Endothelial cell of umbilical vein (primary cell): Measurements from ENCODE around the gene KRT6C. TPM values are rescaled to one million over a fixed set of nuclear protein-coding genes. Genes with fewer than 3 reads are reported as not detected.

Source experiments
- BruUV-seq: library from RNA; stranded (reverse); fragments of 400-500 nt; replicated peaks from 2 replicates; lab custom pipeline; 2021; lab: Mats Ljungman, UMichigan
- CTCF ChIA-PET: fragments of 300-600, 350-600 bp; sonication (Branson Sonifier 250); formaldehyde crosslinking; loops from one replicate; lab custom pipeline; 2021; ENCODE audit warnings: antibody characterized with exemption, inconsistent platforms; lab: Charles Lee
- POLR2A ChIA-PET: fragments of 300-600, 350-600 bp; sonication (Branson Sonifier 250); formaldehyde crosslinking; loops from one replicate; lab custom pipeline; 2021; ENCODE audit warnings: antibody characterized with exemption, inconsistent platforms; lab: Charles Lee
- DNase-seq: peaks from one replicate; pipeline ENCODE4 v3.0.0-alpha.2; 2011; ENCODE audit warnings: low read depth, low spot score
- FAIRE-seq: peaks from 2 replicates; lab custom pipeline; 2011; peaks lifted over from hg19 to GRCh38; lab: Jason Lieb, UNC
- H2AFZ ChIP-seq: 2 replicates; pipeline ENCODE4 v1.6.0; 2012; ENCODE audit warnings: low read depth, low read length, control low read depth, inconsistent platforms
- H3K27ac ChIP-seq: 2 replicates; pipeline ENCODE4 v1.5.1; 2011; ENCODE audit warnings: low read depth, mild to moderate bottlenecking, control low read depth, low read length, moderate library complexity; ENCODE audit not compliant: insufficient read depth
- H3K27me3 ChIP-seq, 2 experiments: 2 replicates each; pipeline versions ENCODE4 v1.6.0 to v1.6.1; 2011; ENCODE audit warnings: low read length in 2 of 2, mixed read lengths in 1 of 2; ENCODE audit not compliant: control insufficient read depth in 2 of 2, insufficient read depth in 2 of 2
- H3K36me3 ChIP-seq, 2 experiments: 2 replicates in 1 of 2; 3 replicates in 1 of 2; pipeline ENCODE4 v1.5.1; 2011; ENCODE audit warnings: low read length in 2 of 2, mild to moderate bottlenecking in 1 of 2, moderate library complexity in 1 of 2; ENCODE audit not compliant: control insufficient read depth in 2 of 2, insufficient read depth in 2 of 2; ENCODE audit errors: extremely low read depth in 1 of 2
- H3K4me1 ChIP-seq: 3 replicates; pipeline ENCODE4 v1.5.1; 2011; ENCODE audit warnings: mild to moderate bottlenecking, low read length; ENCODE audit not compliant: control insufficient read depth, insufficient read depth; ENCODE audit errors: extremely low read depth
- H3K4me2 ChIP-seq: 2 replicates; pipeline ENCODE4 v1.6.1; 2011; ENCODE audit warnings: low read length, control low read depth, mixed read lengths; ENCODE audit not compliant: insufficient read depth
- H3K4me3 ChIP-seq, 3 experiments: fragments of 200-600 bp in 1 of 3; sonication (generic), shearing (Covaris generic) in 1 of 3; replicated peaks in 1 of 3; 2 replicates each; pipeline ENCODE4 v1.5.1; 2011 to 2016; ENCODE audit warnings: control low read depth in 3 of 3, low read length in 3 of 3, mild to moderate bottlenecking in 2 of 3, inconsistent platforms in 1 of 3, low read depth in 1 of 3, moderate library complexity in 1 of 3; ENCODE audit not compliant: insufficient read depth in 1 of 3
- H3K79me2 ChIP-seq: 2 replicates; pipeline ENCODE4 v1.6.0; 2012; ENCODE audit warnings: low read length, inconsistent platforms; ENCODE audit not compliant: control insufficient read depth, insufficient read depth
- H3K9ac ChIP-seq: replicated peaks from 2 replicates; pipeline ENCODE3; 2011; ENCODE audit warnings: low read length, control low read depth; ENCODE audit not compliant: insufficient read depth; ENCODE audit errors: extremely low read depth
- H3K9me1 ChIP-seq: replicated peaks from 3 replicates; pipeline ENCODE4 v1.6.0; 2011; ENCODE audit warnings: mild to moderate bottlenecking, low read length; ENCODE audit not compliant: control insufficient read depth, insufficient read depth; ENCODE audit errors: extremely low read depth
- H3K9me3 ChIP-seq: replicated peaks from 2 replicates; pipeline ENCODE4 v1.5.1; 2012; ENCODE audit warnings: low read length, inconsistent platforms; ENCODE audit not compliant: control insufficient read depth, insufficient read depth
- H4K20me1 ChIP-seq: replicated peaks from 2 replicates; pipeline ENCODE3; 2011; ENCODE audit warnings: mild to moderate bottlenecking, low read length; ENCODE audit not compliant: control insufficient read depth, insufficient read depth; ENCODE audit errors: extremely low read depth
- EZH2 ChIP-seq: IDR thresholded peaks from 2 replicates; pipeline ENCODE4 v1.6.1; 2012; ENCODE audit warnings: borderline replicate concordance, low read depth, mild to moderate bottlenecking, moderate library complexity, low read length, inconsistent platforms; ENCODE audit not compliant: severe bottlenecking
- FOS ChIP-seq: IDR thresholded peaks from 2 replicates; pipeline ENCODE4 v1.6.1; 2011; ENCODE audit warnings: mild to moderate bottlenecking, low read length, moderate library complexity, borderline replicate concordance; ENCODE audit not compliant: insufficient read depth
- GATA2 ChIP-seq: IDR thresholded peaks from 2 replicates; pipeline ENCODE4 v1.7.0; 2011; ENCODE audit warnings: low read depth, mild to moderate bottlenecking, moderate library complexity, mixed read lengths, low read length; ENCODE audit not compliant: insufficient read length, insufficient read depth
- JUN ChIP-seq: IDR thresholded peaks from 2 replicates; pipeline ENCODE4 v1.6.1; 2011; ENCODE audit warnings: borderline replicate concordance, low read depth; ENCODE audit not compliant: insufficient read length, insufficient read depth
- MYC ChIP-seq: IDR thresholded peaks from one replicate; pipeline ENCODE4 v1.6.1; 2011; ENCODE audit warnings: mild to moderate bottlenecking, low read depth, low read length
- POLR2A ChIP-seq: IDR thresholded peaks from 2 replicates; pipeline ENCODE4 v1.6.1; 2012; ENCODE audit warnings: low read depth, mild to moderate bottlenecking, control low read depth, low read length
- POLR2AphosphoS5 ChIP-seq: IDR thresholded peaks from 2 replicates; pipeline ENCODE4 v1.6.1; 2012; ENCODE audit warnings: low read depth, mild to moderate bottlenecking, control low read depth, low read length, moderate library complexity; ENCODE audit not compliant: insufficient read depth
- dilution Hi-C: fragments of 300-500 bp; cut with MboI; formaldehyde crosslinking; loops from one replicate; pipeline ENCODE4 v1.15.0; 2019; ENCODE audit warnings: low sequenced_read_pairs; ENCODE audit not compliant: extremely low pct_ligation_motif_present
- intact Hi-C: fragments of 100-400 bp; cut with micrococcal nuclease; formaldehyde crosslinking; loops from one replicate; pipeline ENCODE4 v1.10.0; 2022
- polyA plus RNA-seq, 4 experiments: library from polyadenylated mRNA; depleted of rRNA in 3 of 4; stranded (reverse) in 3 of 4; unstranded in 1 of 4; fragments of >200 nt; gene quantifications; 2 replicates each; pipeline versions ENCODE4 v1.2.1 to v1.2.3, GENCODE V29; 2011 to 2012; ENCODE audit warnings: missing spikeins in 1 of 4
- total RNA-seq: library from RNA; stranded (reverse); gene quantifications from 2 replicates; pipeline ENCODE4 v1.2.3, GENCODE V29; 2021
- TF ChIP-seq, protein P1 (sequence below), 2 donors: IDR thresholded peaks; 1 replicate in 1 of 2; 2 replicates in 1 of 2; pipeline ENCODE4 v1.5.1; 2011; ENCODE audit warnings: low read length in 2 of 2, mild to moderate bottlenecking in 2 of 2, moderate library complexity in 2 of 2, control low read depth in 1 of 2, inconsistent platforms in 1 of 2, low read depth in 1 of 2; ENCODE audit not compliant: insufficient read depth in 1 of 2; ENCODE audit errors: extremely low read depth in 1 of 2
- TF ChIP-seq, protein P2 (sequence below): IDR thresholded peaks from 2 replicates; pipeline ENCODE4 v1.6.1; 2011; ENCODE audit not compliant: insufficient read depth, insufficient read length

KRT6C gene
- total and polyA plus RNA-seq, 2 donors (not counting 3 experiments of a cell fraction or from before 2014, with no cell fraction given), result not detected

DNA sequence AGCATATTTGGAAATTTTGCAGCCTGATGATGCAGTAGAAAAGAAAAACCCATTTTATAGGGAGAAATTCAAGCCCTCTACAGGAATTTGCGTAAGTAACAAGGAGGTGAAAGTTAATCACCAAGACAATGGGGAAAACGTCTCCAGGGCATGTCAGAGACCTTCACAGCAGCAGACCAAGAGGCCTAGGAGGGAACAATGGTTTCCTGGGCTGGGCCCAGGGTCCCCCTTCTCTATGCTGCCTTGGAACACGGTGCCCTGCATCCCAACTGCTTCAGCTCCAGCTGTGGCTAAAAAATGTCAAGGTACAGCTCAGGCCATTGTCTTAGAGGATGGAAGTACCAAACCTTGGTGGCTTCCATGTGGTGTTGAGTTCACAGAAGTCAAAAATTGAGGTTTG is 6.5 kb upstream of the KRT6C start:
- CTCF ChIA-PET, result no interaction called here
- DNase-seq (no peak), FAIRE-seq (no peak)
- H2AFZ ChIP-seq, result no peak overlapping the region
- H3K9me3 ChIP-seq, result no peaks in the 10 kb centered on the region
- H3K4me3 ChIP-seq, result no peak overlapping the region
- no peak overlapping the region for H3K27ac ChIP-seq
- no peaks in the 10 kb centered on the region for H3K9me1 ChIP-seq
- TF ChIP-seq JUN, result no peak
- TF ChIP-seq, protein P1, sequence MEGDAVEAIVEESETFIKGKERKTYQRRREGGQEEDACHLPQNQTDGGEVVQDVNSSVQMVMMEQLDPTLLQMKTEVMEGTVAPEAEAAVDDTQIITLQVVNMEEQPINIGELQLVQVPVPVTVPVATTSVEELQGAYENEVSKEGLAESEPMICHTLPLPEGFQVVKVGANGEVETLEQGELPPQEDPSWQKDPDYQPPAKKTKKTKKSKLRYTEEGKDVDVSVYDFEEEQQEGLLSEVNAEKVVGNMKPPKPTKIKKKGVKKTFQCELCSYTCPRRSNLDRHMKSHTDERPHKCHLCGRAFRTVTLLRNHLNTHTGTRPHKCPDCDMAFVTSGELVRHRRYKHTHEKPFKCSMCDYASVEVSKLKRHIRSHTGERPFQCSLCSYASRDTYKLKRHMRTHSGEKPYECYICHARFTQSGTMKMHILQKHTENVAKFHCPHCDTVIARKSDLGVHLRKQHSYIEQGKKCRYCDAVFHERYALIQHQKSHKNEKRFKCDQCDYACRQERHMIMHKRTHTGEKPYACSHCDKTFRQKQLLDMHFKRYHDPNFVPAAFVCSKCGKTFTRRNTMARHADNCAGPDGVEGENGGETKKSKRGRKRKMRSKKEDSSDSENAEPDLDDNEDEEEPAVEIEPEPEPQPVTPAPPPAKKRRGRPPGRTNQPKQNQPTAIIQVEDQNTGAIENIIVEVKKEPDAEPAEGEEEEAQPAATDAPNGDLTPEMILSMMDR (IDR thresholded peaks at IDR 0.05; ENCODE audit: extremely low read depth in 1 of 2, insufficient read depth in 1 of 2, low read depth in 1 of 2, low read length in 2 of 2), result no peak
- TF ChIP-seq, protein P2, sequence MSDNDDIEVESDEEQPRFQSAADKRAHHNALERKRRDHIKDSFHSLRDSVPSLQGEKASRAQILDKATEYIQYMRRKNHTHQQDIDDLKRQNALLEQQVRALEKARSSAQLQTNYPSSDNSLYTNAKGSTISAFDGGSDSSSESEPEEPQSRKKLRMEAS, result no peak
- no peak for TF ChIP-seq MYC
- no peak for TF ChIP-seq POLR2AphosphoS5
- TF ChIP-seq GATA2, result no peak
- TF ChIP-seq FOS, result no peak
- TF ChIP-seq EZH2, result no peak
- no peak for TF ChIP-seq POLR2A
- no peak overlapping the region for H3K4me2 ChIP-seq
- peaks cover 2 to 5% of the 10 kb centered on the region in 2 experiments for H3K27me3 ChIP-seq
- no TSS peak for BruUV-seq
- POLR2A ChIA-PET, result no interaction called here
- intact Hi-C loops (no loop called here), dilution Hi-C loops (no loop called here)
- H3K36me3 ChIP-seq, result no peaks in the 10 kb centered on the region
- no peaks in the 10 kb centered on the region for H3K4me1 ChIP-seq
- no peaks in the 10 kb centered on the region for H4K20me1 ChIP-seq
- no peak overlapping the region for H3K9ac ChIP-seq
- H3K79me2 ChIP-seq, result no peaks in the 10 kb centered on the region
